SU-DHL-6 (cell line): ENCODE data around the gene MIGA1.

Experiments used
- CTCF ChIP-seq: fragments of 200-600 bp; sonication (generic); IDR thresholded peaks from one replicate; pipeline ENCODE4 v1.5.1; 2017; ENCODE audit warnings: antibody characterized with exemption, mild to moderate bottlenecking, low read length, moderate library complexity; ENCODE audit not compliant: insufficient read depth, poor library complexity, severe bottlenecking
- EZH2phosphoT487 ChIP-seq: fragments of 200-600 bp; sonication (generic), shearing (Covaris generic); conservative IDR thresholded peaks from 2 replicates; pipeline ENCODE4 v1.6.1; 2018; ENCODE audit warnings: mild to moderate bottlenecking, antibody characterized with exemption, low read length, moderate library complexity, mixed read lengths

- TF ChIP-seq CTCF (no peak), EZH2phosphoT487 (no peak)
Measured at GRCh38 chr1:77768006-77768405, 11.4 kb upstream of the MIGA1 start.
